GM19468 (cell line): ENCODE data around the gene PSG1.
"Not testable (repeated sequence)": the region's sequence is repeated elsewhere in the genome, so short reads cannot be mapped to it uniquely, and the experiment has no call there.

Experiments
- ATAC-seq: cut with Tn5 transposase; IDR thresholded peaks from one replicate; pipeline ENCODE4 v1.9.1; 2021; ENCODE audit warnings: mild to moderate bottlenecking, moderate library complexity, moderate number of reproducible peaks; ENCODE audit not compliant: unreplicated experiment; ENCODE audit errors: extremely low read depth

The PSG1 gene

DNA sequence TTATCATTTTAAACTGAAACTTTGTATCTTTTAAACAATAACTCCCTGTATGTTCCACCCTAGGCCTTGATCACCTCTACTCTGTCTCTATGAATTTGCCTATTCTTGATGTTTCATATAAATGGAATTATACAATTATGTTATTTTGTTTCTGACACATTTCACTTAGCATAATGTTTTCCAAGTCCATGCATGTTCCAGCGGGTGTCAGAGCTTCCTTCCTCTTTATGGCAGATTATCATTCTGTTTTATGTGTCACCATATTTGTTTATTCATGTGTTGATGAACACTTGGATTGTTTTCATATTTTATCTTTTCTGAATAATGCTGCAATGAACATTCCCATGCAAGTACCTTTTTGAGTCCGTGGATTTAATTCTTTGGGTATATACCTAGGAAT, 3.2 kb upstream of the PSG1 start:
- ATAC-seq = not testable (repeated sequence)

DNA sequence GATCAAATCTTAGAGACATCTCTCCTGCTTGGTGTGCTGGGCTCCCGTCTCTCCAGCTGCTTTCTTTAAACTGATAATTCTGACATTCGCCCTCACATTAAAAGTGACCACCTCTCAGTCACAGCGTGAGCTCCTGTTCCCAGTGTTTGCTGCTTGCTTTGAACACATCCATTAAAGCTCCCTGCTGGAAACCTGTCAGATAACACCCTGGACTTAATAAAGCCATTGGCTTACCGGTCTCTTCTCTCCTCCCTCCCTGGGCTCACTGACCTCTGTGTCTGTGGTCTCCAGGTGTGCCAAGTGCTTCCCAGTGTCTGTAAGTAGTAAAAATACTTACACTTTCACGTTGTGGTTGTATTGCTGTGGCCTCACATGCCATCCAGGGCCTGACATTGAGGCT, 2.5 kb upstream of the PSG1 start:
- not testable (repeated sequence) for ATAC-seq

DNA sequence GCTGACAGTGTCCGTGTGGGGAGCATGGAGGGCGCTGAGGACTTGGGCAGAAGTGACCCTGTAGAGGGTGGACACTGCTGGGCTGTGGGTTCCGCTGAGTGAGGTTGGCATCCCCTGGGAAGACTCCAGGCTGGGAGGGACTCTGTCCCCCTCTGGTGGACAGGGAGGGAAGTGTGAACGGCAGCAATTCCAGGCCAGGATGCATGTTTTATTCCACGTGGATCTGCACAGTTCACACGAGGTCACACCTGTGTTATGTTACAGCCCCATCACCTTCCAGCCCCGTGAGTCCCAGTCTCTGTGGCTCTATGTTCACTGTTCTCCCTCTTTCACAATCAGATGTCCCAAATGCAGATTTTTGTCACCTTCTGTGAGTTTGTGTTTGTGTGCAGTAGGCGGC, 1.8 kb upstream of the PSG1 start:
- ATAC-seq = not testable (repeated sequence)

DNA sequence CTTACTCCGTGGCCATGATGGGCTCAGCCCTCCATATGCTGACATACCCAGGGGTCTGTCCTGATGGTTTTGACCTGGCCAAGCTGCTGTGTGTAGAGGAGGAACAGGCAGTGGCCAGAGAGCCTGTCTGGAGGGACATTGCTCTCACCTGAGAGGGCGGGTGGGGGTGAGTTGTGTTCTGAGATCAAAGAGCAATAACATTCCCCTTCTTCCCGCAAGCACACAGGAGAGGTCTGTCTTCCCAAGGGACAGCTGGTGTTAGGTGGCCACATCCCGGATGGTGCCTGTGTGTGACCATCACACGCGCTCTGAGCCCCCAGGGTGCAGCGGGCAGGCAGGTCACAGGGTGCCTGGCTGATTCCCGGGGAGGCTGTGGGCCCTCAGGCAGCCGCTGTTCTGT, 1.1 kb upstream of the PSG1 start:
- not testable (repeated sequence) for ATAC-seq

DNA sequence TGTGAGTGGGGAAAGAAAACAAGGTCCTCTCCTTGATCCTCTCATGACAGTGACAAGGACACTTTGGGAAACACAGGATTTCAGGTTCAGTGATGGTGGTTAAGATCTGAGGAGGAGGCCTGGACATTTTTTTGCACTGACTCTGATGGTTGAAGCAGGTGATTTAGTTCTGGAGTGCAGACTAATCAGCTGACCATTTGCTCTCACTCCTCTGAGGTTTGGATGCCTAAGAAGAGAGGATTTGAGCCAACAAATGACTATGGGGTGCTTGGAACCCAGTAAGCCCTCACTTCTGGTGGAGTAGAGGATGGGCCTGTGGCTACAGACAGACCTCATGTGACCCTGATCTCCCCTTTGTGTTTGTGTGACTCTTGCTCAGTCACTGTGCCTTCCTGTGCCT, 2.9 kb downstream of the PSG1 start:
- ATAC-seq = not testable (repeated sequence)

DNA sequence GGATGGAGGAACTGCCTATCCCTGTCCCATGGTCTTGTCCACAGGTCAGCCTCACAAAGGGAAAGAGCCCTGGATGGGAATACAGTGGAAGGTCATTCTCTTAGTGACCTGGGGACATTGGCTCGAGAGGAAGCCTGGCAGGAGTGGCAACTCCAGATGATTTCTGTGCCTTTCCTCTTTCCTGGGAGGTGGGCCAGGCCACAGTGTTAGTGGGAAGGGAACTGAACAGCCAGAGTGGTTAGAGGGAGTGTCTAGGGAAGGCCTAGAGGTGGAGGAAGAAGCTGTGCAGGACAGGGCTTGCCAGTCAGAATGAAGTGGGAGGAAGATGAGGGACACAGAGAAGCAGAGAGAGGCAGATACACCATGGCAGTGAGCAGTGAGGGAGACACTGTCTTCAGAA, 3.6 kb downstream of the PSG1 start:
- not testable (repeated sequence) for ATAC-seq

DNA sequence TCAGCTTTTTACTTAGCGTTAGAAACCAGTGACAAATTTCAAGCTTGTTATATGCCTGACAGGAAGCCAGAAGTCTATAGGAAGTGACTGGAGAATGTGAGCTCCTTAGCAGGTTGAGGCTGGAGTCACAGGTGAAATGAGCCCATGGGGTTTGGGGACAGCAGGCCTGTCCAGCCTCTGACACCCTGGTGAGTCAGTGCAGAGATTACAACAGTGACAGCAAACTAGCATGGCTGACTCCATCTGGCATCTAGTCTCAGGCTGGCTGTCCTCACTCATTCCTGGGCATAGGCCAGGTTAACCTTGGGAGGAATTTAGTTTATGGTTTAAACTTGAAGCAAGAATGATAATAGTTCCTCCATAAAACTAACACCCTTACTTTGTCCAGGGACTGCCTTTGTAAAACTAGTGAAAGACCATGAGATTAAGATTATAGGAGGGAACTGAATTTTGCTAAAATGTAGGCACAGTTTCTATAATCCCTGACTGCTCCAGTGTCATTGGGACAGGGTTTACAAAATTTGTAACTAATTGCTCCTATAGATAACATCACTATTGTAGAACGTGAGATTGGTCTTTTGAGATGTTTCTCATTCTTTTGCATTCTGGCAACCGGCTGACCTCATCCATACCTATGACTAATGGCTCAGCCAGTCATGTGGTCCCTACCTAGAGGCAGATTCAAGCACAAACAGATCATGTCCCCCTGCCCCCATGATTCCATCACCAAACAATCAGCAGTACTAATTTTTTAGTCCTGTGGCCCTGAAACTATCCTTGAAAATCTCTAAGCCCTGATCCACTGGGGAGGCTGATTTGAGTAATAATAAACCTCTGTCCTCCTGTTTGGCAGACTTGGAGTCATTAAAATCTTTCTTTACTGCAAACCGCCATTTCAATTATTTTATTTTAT, 4.4 kb downstream of the PSG1 start:
- not testable (repeated sequence) for ATAC-seq

DNA sequence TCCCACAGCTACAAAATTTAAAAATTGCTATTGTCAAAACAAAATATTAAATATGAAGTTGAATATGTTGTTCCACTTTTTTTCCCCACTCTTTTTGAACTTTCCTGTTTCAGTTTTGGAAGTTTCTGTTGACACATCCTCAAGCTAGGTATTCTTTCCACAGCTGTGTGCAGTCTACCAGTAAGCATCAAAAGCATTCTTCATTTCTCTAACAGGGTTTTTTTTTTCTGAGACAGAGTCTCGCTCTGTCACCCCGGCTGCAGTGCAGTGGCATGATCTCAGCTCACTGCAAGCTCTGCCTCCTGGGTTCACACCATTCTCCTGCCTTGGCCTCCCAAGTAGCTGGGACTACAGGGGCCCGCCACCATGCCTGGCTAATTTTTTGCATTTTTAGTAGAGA, 5.4 kb downstream of the PSG1 start:
- ATAC-seq = not testable (repeated sequence)

- ATAC-seq = no peak
Observed at GRCh38 chr19:42872608-42873007, 6.9 kb downstream of the PSG1 start.

DNA sequence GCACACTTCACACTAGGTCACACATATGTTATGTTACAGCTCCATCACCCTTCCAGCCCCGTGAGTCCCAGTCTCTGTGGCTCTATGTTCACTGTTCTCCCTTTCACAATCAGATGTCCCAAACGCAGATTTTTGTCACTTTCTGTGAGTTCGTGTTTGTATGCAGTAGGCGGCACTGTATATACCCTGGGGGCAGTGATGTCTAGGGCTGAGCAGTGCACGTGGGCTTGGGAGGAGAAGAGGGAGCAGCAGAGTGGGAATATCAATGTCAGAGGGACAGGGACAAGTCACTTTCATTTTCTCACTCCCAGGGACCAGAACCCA, 22.0 kb downstream of the PSG1 start:
- no peak for ATAC-seq

- not testable (repeated sequence) for ATAC-seq
Observed at GRCh38 chr19:42856866-42857543, 22.5 kb downstream of the PSG1 start.

DNA sequence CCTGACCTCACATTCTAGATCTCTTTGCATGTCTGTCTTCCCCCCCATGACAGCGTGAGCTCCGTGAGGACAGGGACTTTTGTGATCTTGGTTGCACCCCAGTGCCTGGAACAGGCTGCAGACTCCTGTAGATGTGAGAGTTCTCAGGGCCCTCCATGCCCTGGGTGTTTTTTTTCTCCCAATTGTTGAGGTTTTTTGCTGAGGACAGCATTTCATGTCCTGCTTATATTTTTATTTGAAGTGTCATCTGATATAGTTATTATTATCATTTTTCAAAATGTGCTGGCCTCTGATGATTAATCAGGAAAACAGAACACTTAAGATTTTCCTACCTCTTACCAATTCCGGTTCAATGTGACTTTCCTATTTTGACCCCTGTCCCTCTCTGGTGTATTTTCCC, 24.8 kb downstream of the PSG1 start:
- ATAC-seq = not testable (repeated sequence)

- not testable (repeated sequence) for ATAC-seq
Observed at GRCh38 chr19:42853231-42853630, 26.3 kb downstream of the PSG1 start.

DNA sequence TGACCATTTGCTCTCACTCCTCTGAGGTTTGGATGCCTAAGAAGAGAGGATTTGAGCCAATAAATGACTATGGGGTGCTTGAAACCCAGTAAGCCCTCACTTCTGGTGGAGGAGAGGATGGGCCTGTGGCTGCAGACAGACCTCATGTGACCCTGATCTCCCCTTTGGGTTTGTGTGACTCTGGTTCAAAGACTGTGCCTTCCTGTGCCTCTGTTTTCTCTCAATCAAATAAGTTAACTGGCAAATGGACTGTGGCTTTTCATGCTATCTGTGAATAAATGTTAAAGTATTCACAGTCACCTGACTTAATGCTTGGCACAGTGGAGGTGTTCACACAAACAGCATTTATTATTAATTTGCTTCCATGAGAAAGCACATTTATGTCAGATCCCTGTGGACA, 26.7 kb downstream of the PSG1 start:
- not testable (repeated sequence) for ATAC-seq

DNA sequence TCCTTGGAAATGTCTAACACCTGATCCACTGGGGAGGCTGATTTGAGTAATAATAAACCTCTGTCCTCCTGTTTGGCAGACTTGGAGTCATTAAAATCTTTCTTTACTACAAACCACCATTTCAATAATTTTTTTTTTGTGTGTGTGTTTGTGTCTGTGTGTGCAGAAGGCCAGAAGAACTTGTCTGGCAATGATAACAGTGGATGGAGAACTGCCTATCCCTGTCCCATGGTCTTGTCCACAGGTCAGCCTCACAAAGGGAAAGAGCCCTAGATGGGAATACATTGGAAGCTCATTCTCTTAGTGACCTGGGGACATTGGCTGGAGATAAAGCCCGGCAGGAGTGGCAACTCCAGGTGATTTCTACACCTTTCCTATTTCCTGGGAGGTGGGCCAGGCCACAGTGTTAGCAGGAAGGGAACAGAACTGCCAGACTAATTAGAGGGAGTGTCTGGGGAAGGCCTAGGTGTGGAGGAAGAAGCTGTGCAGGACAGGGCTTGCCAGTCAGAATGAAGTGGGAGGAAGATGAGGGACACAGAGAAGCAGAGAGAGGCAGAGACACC, 27.7 kb downstream of the PSG1 start:
- ATAC-seq = not testable (repeated sequence)

DNA sequence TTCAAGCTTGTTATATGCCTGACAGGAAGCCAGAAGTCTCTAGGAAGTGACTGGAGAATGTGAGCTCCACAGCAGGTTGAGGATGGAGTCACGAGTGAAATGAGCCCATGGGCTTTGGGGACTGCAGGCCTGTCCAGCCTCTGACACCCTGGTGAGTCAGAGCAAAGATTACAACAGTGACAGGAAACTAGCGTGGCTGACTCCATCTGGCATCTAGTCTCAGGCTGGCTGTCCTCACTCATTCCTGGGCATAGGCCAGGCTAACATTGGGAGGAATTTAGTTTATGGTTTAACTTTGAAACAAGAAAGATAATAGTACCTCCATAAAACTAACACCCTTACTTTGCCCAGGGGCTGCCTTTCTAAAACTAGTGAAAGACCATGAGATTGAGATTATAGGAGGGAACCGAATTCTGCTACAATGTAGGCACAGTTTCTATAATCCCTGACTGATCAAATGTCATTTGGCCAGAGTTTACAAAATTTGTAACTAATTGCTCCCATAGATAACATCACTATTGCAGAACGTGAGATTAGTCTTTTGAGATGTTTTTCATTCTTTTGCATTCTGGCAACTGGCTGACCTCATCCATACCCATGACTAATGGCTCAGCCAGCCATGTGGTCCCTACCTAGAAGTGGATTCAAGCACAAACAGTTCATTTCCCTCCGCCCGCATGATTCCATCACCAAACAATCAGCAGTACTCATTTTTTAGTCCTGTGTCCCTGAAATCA, 28.4 kb downstream of the PSG1 start:
- ATAC-seq = no peak

DNA sequence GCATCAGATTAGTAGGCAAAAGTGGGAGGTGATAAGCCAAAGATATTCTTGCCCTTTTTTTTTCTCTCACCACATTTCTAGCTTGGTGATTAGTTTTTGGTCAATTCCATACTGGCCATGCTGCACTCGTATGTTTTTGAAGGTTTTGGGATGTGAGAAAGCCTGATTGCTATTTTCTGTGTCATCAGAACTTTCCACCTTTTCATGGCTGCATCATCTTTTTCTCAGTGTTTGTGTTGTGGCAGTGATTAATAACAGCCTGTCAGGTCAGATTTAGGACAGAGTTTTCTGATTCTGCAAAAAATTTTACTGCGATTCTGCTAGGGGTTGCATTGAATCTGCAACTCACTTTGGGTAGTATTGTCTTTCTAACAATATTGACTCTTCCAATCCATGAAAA, 32.9 kb downstream of the PSG1 start:
- no peak for ATAC-seq

DNA sequence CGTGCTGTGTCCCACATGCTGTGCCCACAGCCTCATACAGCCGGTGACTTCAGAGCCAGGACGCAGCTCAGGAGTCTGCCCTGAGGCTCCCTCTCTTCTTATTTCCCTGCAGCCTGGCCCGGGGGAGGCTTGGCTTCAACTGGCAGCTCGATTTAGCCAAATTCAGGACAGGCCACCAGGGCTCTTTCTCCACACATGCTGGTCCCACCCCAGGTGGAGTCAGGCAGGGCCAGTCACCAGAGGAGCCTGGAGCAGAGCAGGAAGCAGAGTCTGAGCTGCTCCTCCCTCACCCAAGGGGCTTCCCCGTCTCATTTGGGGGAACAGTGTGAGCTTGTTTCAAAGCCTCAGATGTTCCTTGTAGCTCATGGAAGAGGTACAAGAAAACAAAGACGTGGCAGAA, 35.9 kb downstream of the PSG1 start:
- not testable (repeated sequence) for ATAC-seq

DNA sequence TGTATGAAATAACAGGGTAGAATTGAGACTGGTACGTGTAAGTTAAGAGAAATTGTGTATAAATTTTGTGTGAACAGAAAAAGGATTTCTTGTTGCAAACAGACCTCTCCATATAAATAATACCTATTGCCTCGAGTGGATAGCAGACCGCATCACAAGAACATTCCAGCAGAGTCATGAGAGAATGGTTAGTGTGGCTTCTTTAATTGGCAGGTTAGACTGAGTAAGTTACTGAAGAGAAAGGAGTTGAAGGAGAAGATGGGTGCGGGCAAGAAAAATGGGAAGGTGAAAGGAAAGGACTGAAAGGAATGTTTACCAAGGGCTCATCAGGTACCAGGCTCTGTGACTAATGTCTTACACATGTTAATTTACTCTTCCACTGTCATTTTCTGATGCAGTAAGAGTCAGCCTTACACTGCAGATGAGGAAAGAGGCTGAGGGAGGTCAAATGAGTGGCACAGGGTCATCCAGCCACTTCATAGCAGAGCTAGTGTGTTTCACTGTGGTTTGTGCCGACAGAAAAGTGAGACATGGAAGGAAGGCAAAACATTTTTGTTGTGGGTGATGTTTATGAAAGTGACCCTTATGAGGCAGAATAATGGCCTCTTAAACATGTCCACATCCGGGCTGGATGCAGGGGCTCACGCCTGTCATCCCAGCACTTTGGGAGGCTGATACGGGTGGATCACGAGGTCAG, 46.6 kb downstream of the PSG1 start:
- not testable (repeated sequence) for ATAC-seq
